Peyer's patch (tissue), 4 donors: ENCODE data around the gene CUL5. TPM values are rescaled to one million over a fixed set of nuclear protein-coding genes. Genes with fewer than 3 reads are reported as not detected.

Experiments used
- DNase-seq, 3 donors: peaks; one replicate each; pipeline ENCODE4 v3.0.0-alpha.2; 2017 to 2019
- H3K27ac ChIP-seq, 4 donors: fragments of 200-600 bp; sonication (generic); one replicate each; pipeline ENCODE4 v1.5.1; 2016 to 2019
- H3K27me3 ChIP-seq, 2 donors: fragments of 200-600 bp; sonication (generic); one replicate each; pipeline ENCODE4 v1.5.1; 2019
- H3K36me3 ChIP-seq, 3 donors: fragments of 200-600 bp; sonication (generic); one replicate each; pipeline ENCODE4 v1.5.1; 2016 to 2019
- H3K4me1 ChIP-seq, 4 donors: fragments of 200-600 bp; sonication (generic); one replicate each; pipeline ENCODE4 v1.5.1; 2016 to 2019
- H3K4me3 ChIP-seq, 4 donors: fragments of 200-600 bp; sonication (generic); 1 replicate in 3 of 4; 2 replicates in 1 of 4; pipeline ENCODE4 v1.5.1; 2016 to 2019; ENCODE audit warnings: mild to moderate bottlenecking in 1 of 4
- H3K9me3 ChIP-seq, 4 donors: fragments of 200-600 bp; sonication (generic); one replicate each; pipeline ENCODE4 v1.5.1; 2016 to 2019; ENCODE audit warnings: mild to moderate bottlenecking in 1 of 4
- POLR2A ChIP-seq, 2 donors: fragments of 450-650 bp; IDR thresholded peaks; one replicate each; pipeline ENCODE4 v1.5.1; 2017; ENCODE audit warnings: antibody characterized with exemption in 2 of 2, mild to moderate bottlenecking in 2 of 2, moderate library complexity in 2 of 2
- total RNA-seq, 4 donors: library from RNA; depleted of rRNA; stranded (reverse); fragments of >200 nt; gene quantifications; one replicate each; pipeline ENCODE4 v1.1.0, GENCODE V29; 2016
- TF ChIP-seq, protein P1 (sequence below), 6 experiments: fragments of 450-650 bp in 4 of 6; fragments of 200-600 bp in 2 of 6; sonication (generic) in 1 of 6; IDR thresholded peaks; one replicate each; pipeline ENCODE4 v1.5.1; 2017 to 2019; ENCODE audit warnings: antibody characterized with exemption in 6 of 6, mild to moderate bottlenecking in 3 of 6, moderate library complexity in 1 of 6

The CUL5 gene
- total RNA-seq, 4 donors from 2014 or later = 23.1 to 43.7 (median 33.0) TPM

DNA sequence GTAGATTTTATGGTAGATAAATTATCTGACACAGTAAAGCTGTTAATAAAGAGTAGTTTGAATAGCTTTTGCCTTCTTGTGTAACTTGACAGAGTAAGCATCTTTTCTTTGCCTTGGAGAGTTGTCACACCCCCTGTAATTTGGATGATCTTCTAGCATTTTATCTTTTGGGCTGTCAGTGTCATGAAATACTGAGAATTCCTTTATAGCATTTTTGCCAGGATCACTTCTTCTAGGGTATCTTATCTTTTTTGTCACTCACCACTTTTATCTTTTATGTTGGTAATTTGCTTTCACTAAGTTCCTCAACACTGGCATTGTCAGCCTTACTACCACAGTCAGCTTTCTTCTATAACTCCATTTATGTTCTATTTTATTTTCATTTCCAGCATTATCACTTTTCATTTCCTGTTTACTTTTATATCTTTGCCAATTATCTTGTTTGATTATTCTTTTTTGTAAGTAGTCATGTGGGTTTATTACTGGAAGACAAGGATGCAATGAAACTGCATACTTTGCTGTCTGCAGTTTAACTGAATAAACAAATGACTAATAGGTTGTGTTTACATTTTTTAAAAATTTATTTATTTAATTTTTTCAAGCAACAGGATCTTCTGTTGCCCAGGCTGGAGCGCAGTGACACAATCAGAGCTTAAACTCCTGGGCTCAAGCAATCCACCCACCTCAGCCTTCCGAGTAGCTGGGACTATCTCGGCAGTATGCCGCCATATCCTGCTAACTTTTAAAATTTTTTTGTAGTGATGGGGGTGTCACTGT lies 84.6 kb downstream of the CUL5 start:
- TF ChIP-seq POLR2A (IDR thresholded peaks at IDR 0.05) = no peak
- TF ChIP-seq, protein P1, sequence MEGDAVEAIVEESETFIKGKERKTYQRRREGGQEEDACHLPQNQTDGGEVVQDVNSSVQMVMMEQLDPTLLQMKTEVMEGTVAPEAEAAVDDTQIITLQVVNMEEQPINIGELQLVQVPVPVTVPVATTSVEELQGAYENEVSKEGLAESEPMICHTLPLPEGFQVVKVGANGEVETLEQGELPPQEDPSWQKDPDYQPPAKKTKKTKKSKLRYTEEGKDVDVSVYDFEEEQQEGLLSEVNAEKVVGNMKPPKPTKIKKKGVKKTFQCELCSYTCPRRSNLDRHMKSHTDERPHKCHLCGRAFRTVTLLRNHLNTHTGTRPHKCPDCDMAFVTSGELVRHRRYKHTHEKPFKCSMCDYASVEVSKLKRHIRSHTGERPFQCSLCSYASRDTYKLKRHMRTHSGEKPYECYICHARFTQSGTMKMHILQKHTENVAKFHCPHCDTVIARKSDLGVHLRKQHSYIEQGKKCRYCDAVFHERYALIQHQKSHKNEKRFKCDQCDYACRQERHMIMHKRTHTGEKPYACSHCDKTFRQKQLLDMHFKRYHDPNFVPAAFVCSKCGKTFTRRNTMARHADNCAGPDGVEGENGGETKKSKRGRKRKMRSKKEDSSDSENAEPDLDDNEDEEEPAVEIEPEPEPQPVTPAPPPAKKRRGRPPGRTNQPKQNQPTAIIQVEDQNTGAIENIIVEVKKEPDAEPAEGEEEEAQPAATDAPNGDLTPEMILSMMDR (IDR thresholded peaks at IDR 0.05) = no peak
- peaks cover 0 to 60% (median 0%) of the 10 kb centered on the region in 3 donors for H3K36me3 ChIP-seq

DNA sequence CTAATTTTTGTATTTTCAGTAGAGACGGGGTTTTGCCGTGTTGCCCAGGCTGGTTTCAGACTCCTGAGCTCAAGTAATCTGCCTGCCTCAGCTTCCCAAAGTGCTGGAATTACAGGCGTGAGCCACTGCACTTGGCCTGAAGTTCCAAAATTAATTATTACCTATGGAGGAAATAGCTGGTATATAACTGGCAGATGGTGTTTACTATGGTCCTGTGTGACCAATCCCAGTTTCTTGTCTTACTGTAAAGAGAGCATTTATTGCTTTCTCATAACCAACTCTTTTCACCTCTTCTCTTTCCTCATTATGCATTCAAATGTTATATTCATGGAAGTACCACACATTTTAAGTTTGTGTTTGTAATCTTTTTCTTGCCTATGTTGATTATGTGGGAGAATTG lies 88.5 kb downstream of the CUL5 start:
- Histone ChIP-seq H3K9me3 (no peaks in the 10 kb centered on the region), H3K27me3 (no peaks in the 10 kb centered on the region), H3K4me1 (no peaks in the 10 kb centered on the region), H3K36me3 (peaks cover 0 to 64% (median 0%) of the 10 kb centered on the region in 3 donors), H3K4me3 (no peak overlapping the region), H3K27ac (no peak overlapping the region)
- DNase-seq = no peak
- TF ChIP-seq, protein P1 (IDR thresholded peaks at IDR 0.05) = no peak
- TF ChIP-seq POLR2A (IDR thresholded peaks at IDR 0.05) = no peak

More for the DNA sequence above, 84.6 kb downstream of the CUL5 start:
- Histone ChIP-seq H3K9me3 (no peaks in the 10 kb centered on the region), H3K27me3 (no peaks in the 10 kb centered on the region), H3K27ac (no peak overlapping the region), H3K4me1 (no peaks in the 10 kb centered on the region), H3K4me3 (no peak overlapping the region)
- no peak for DNase-seq

DNA sequence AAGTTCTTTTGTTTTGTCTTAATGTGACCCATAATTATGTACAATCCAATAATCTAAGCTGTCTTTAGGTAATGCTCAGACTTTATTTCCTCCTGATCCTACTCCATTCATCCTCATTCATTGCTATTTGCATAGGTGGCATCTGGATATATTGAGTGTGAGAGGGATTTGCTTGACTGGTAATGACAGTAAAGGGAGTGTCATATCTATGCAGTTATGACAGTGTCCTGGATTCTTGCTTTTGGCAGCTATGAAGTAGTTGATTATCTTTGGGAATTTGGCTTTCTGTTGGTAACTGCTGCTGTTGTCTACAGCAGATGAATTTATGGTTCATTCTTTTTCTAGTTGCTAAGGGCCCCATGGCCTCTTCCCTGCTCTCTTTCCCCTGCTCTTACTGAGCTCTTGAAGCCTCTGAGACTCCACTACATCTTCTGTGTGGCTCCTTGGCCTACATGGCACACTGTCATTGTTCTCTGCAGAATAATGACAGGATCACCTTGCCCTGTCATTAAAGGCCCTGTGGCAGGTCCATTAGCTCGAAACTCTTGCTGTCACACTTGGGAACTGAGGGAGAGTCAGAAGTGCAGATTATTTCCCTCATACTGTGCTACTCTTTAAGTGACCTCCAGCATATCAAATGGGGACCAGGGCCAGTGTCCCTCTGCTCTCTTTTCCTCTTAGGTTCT lies 92.5 kb downstream of the CUL5 start:
- Histone ChIP-seq H3K27ac (no peak overlapping the region), H3K36me3 (peaks cover 0 to 79% (median 0%) of the 10 kb centered on the region in 3 donors)
- no peak for TF ChIP-seq POLR2A (IDR thresholded peaks at IDR 0.05)
- TF ChIP-seq, protein P1 (IDR thresholded peaks at IDR 0.05) = no peak

DNA sequence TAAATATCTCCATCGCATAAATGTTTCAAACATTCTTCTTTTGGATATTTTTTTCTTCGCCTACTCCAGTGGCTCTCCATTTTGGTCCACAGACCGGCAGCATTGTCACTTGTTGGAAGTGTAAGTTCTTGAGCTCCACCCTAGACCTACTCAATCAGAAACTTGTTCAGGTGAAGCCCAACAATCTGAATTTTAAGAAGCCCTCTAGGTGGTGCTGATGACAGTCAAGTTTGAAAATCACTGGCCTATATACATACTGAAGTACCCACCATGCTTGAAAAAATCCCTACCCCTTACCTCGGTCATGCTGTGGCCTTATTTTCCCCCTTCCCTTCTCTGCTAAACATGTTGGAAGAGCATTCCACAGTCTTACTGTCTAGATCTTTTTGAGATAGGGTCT lies 102.4 kb downstream of the CUL5 start:
- no peaks in the 10 kb centered on the region for H3K9me3 ChIP-seq
- no peaks in the 10 kb centered on the region for H3K4me1 ChIP-seq
- no peak overlapping the region for H3K27ac ChIP-seq
- H3K4me3 ChIP-seq = no peak overlapping the region
- H3K27me3 ChIP-seq = no peaks in the 10 kb centered on the region
- TF ChIP-seq, protein P1 (IDR thresholded peaks at IDR 0.05) = no peak
- TF ChIP-seq POLR2A (IDR thresholded peaks at IDR 0.05) = no peak
- DNase-seq = no peak
- peaks cover 0 to 7% (median 0%) of the 10 kb centered on the region in 3 donors for H3K36me3 ChIP-seq

More for the DNA sequence above, 92.5 kb downstream of the CUL5 start:
- H3K9me3 ChIP-seq = no peaks in the 10 kb centered on the region
- H3K27me3 ChIP-seq = no peaks in the 10 kb centered on the region
- H3K4me1 ChIP-seq = no peaks in the 10 kb centered on the region
- no peak overlapping the region for H3K4me3 ChIP-seq
- DNase-seq = no peak

DNA sequence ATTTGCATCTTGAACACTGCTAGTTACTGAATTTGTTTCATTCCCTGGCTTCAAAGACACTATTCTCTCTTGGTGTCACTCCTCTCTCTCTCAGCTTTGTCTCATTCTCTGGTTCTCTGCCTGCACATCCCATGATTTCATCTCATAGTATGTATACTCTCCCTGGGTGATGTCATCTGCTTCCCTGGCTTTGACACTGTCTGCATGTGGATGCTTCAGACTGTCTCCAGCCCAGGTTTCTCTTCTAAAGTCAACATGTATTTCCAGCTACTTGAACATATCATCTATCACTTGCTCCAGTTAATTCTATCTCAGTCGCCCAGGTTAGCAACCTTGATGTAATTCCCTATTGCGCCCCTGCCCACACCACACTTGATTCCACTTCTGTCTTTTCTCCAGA lies 103.4 kb downstream of the CUL5 start:
- H3K36me3 ChIP-seq = peaks cover 0 to 5% (median 0%) of the 10 kb centered on the region in 3 donors
- H3K27ac ChIP-seq = no peak overlapping the region
- TF ChIP-seq, protein P1 (IDR thresholded peaks at IDR 0.05) = no peak
- TF ChIP-seq POLR2A (IDR thresholded peaks at IDR 0.05) = no peak

More for the DNA sequence above, 103.4 kb downstream of the CUL5 start:
- H3K9me3 ChIP-seq = no peaks in the 10 kb centered on the region
- no peak for DNase-seq
- no peaks in the 10 kb centered on the region for H3K27me3 ChIP-seq
- H3K4me3 ChIP-seq = no peak overlapping the region
- H3K4me1 ChIP-seq = no peaks in the 10 kb centered on the region
